ENCODE data around the gene ACBD3.

The ACBD3 gene

GRCh38 chr1:226134170-226135058 is 52.1 kb downstream of the ACBD3 start:
- no peak for DNase-seq

DNA sequence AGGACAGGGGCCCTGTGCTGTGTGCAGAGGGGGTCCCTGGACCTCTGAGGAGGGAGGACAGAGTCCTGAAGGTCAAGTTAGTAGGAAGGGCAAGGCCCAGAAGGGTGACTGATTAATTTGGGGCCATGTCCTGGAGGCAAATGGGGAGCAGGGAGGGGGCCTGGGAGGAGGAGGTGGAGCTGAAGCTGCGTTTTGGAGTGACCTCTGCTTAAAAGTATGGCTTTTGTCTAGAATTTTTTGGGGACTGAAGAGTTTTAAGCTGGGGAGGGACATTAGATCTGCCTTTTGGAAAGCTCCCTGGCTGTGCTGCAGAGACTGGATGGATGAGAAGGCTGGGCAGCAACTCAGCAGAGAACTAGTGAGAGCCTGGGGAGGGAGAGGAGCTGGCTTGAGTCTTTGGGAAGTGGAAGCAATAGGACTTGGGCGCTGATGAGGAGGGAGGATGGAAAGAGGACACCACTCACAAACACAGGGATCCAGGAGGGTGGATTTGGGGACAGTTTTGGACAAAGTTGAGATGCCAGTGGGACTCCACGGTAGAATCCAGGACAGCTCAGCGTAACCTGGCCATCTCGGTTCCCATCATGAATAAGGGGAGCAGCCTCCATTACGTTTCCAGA is 52.9 kb downstream of the ACBD3 start:
- no peak for DNase-seq

- DNase-seq = peak; percentile 62
These were observed 53.6 kb downstream of the ACBD3 start for GRCh38 chr1:226132728-226133503.

- no peak for DNase-seq
These were observed 54.9 kb downstream of the ACBD3 start for GRCh38 chr1:226131639-226132038.

DNA sequence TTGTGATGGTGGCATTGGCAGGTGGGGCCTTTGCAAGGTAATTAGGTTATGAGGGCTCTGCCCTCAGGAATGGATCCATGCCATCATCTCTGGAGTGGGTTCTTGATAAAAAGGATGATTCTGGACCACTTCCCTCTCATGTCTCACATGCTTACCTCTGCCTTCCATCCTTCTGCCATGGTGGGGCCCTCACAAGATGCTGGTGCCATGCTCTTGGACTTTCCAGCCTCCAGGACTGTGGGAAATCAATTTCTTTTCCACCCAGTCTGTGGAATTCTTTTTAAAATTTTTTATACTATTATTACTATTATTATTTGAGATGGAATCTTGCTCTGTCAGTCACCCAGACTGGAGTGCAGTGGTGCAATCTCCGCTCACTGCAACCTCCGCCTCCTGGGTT is 57.3 kb downstream of the ACBD3 start:
- DNase-seq = no peak

- DNase-seq = no peak
These were observed 58.0 kb downstream of the ACBD3 start for GRCh38 chr1:226128487-226129075.

DNA sequence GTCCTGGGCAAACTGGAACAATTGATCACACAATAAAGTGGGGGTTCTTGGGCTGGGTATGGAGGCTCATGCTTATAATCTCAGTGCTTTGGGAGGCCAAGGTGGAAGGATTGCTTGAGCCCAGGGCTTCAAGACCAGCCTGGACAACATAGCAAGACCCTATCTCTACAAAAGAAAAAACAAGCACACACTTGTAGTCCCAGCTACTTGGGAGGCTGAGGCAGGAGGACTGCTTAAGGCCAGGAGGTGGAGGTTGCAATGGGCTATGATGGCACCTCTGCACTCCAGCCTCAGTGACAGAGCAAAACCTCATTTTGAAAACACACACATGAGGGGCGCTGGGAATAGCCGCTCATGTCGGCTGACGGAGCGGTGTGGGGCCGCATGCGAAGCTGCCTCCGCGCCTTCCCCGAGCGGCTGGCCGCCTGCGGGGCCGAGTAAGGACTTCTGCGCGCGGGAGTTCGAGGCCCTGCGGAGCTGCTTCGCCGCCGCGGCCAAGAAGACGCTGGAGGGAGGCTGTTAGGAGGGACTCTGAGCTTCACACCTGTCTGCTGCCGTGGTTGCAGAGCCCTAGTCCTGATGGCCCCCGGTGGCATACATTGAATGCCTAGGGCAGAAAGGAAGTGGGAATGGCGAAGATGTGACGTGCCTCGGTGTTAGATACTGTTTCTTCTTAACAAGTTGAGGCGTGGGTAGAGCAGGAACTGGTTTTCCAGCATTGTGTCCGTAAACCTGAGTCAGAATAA is 59.5 kb downstream of the ACBD3 start:
- no peak for DNase-seq

GRCh38 chr1:226125831-226126230 is 60.7 kb downstream of the ACBD3 start:
- DNase-seq = no peak

- peak; percentile 71 for DNase-seq
These were observed 61.4 kb downstream of the ACBD3 start for GRCh38 chr1:226125097-226125630.

- DNase-seq = no peak
These were observed 62.7 kb downstream of the ACBD3 start for GRCh38 chr1:226123591-226124471.

DNA sequence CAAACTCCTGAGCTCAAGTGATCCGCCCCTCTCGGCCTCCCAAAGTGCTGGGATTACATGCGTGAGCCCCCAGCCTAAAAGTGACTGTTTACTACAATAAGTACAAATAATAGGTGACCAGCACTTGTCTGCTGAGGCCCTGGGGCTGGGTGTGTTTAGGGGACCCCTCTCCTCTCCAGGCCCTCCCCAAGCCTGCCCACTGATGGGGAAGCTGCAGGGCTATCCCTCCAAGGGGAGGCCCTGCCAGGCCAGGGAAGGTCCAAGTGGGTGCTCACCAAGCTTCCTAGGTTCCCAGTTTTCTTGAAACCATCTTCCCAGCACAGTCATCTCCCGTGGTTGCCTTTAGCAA is 63.4 kb downstream of the ACBD3 start:
- DNase-seq = no peak

DNA sequence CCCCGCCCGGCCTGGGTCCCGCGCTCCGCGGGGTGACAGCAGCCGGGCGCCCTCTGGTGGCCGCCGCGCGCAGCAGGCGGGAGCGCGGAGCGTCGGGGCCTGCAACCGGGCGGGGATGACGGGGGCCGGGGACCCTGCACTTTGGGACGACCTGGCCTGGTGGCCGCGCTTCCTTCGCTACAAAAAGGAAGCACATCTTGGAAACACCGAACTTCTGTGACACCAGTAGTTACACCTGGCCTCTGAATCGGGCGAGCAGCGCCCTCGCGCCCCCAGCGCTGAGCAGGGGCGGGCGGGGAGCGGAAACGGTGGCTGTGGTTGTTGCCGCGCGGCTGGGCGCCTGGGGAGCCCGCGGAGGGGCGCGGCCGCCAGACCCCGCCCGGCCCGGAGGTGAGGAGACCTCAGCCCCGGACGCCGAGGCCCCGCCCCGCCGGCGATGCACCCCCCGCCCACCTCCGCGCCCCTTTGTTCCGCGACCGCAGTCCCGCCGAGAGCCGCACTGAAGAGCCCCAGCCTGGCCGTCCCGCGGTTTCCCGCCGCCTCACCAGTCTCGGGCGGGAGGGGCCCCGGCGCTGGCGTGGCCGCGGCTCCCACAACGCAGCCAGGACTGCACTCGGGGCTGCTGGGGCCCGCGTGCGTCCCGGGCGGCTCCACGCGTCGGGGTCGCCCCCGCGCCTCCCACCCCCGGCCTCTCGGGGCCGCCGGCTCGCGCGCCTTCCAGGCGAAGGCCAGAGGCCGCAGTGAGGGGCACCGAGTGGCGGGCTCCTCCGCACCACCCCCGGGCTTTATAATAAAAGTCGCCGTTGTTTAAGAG is 64.7 kb downstream of the ACBD3 start:
- DNase-seq = peak; percentile 92

- no peak for DNase-seq
These were observed 65.4 kb downstream of the ACBD3 start for GRCh38 chr1:226121049-226121586.

- no peak for DNase-seq
These were observed 66.1 kb downstream of the ACBD3 start for GRCh38 chr1:226120398-226120797.

GRCh38 chr1:226119169-226119568 is 67.4 kb downstream of the ACBD3 start:
- DNase-seq = no peak

- no peak for DNase-seq
These were observed 68.2 kb downstream of the ACBD3 start for GRCh38 chr1:226118357-226118756.

DNA sequence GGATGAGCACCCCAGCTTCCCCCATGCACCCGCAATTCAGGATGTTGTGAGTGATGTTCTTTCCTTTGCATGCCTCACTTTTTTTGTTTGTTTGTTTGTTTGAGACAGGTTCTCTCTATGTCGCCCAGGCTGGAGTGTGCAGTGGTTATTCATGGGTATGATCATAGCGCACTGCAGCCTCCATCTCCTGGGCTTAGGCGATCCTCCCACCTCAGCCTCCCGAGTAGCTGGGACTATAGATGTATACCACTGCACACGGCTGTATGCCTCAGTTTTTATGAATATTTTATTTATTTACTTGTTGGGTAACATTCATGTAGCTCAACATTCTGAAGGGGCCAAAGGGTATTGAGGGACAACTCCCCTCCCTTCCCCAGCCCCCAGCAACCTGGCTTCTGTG is 69.2 kb downstream of the ACBD3 start:
- DNase-seq = no peak

GRCh38 chr1:226116673-226117072 is 69.9 kb downstream of the ACBD3 start:
- no peak for DNase-seq

GRCh38 chr1:226112626-226113025 is 73.9 kb downstream of the ACBD3 start:
- no peak for DNase-seq

- DNase-seq = no peak
These were observed 74.7 kb downstream of the ACBD3 start for GRCh38 chr1:226111883-226112261.
